ENCODE results near the gene MUL1. TPM values are rescaled to one million over a fixed set of nuclear protein-coding genes. Genes with fewer than 3 reads are reported as not detected.

MUL1 gene
- total and polyA plus RNA-seq, 2 donors (not counting 1 experiment from before 2014, with no cell fraction given): 25.7 to 26.9 TPM

- DNase-seq (ENCODE audit: low read depth in 2 of 2): peak in 1 of 2 donors; percentile 44
- H3K27ac ChIP-seq (ENCODE audit: insufficient read depth, low read length): no peak overlapping the region
- no peaks in the 10 kb centered on the region for H3K27me3 ChIP-seq (ENCODE audit: control insufficient read depth, insufficient read depth, low read length)
- no peaks in the 10 kb centered on the region for H3K9me3 ChIP-seq (ENCODE audit: control insufficient read depth, insufficient read depth, low read depth, low read length)
- no peaks in the 10 kb centered on the region for H4K20me1 ChIP-seq (ENCODE audit: control insufficient read depth, extremely low read depth, insufficient read depth, low read length)
- H3K4me2 ChIP-seq (ENCODE audit: extremely low read depth, insufficient read depth, low read length): no peak overlapping the region
- H3K36me3 ChIP-seq (ENCODE audit: control insufficient read depth, insufficient read depth, low read length): no peaks in the 10 kb centered on the region
- H2AFZ ChIP-seq (ENCODE audit: low read length): no peak overlapping the region
- peaks cover 28% of the 10 kb centered on the region for H3K4me1 ChIP-seq (ENCODE audit: control insufficient read depth, extremely low read depth, insufficient read depth, low read length)
- no peak overlapping the region for H3K4me3 ChIP-seq (replicated peaks in 1 of 4; ENCODE audit: control extremely low read depth in 1 of 4, insufficient read depth in 1 of 4, low read depth in 3 of 4, low read length in 4 of 4)
- H3K79me2 ChIP-seq (ENCODE audit: control insufficient read depth, insufficient read depth, low read length): no peaks in the 10 kb centered on the region
- H3K9ac ChIP-seq (ENCODE audit: insufficient read depth, low read length): no peak overlapping the region
- TF ChIP-seq CTCF (conservative IDR thresholded peaks at IDR 0.05 in 1 of 2, IDR thresholded peaks at IDR 0.05 in 1 of 2; ENCODE audit: low read depth in 1 of 2, low read length in 2 of 2): no peak
Observed at GRCh38 chr1:20474333-20474975, 33.5 kb downstream of the MUL1 start.

- Histone ChIP-seq H4K20me1 (ENCODE audit: control insufficient read depth, extremely low read depth, insufficient read depth, low read length) (no peaks in the 10 kb centered on the region), H2AFZ (ENCODE audit: low read length) (no peak overlapping the region), H3K27ac (ENCODE audit: insufficient read depth, low read length) (no peak overlapping the region), H3K9me3 (ENCODE audit: control insufficient read depth, insufficient read depth, low read depth, low read length) (no peaks in the 10 kb centered on the region), H3K27me3 (ENCODE audit: control insufficient read depth, insufficient read depth, low read length) (peaks cover 2% of the 10 kb centered on the region), H3K4me2 (ENCODE audit: extremely low read depth, insufficient read depth, low read length) (no peak overlapping the region), H3K36me3 (ENCODE audit: control insufficient read depth, insufficient read depth, low read length) (no peaks in the 10 kb centered on the region), H3K79me2 (ENCODE audit: control insufficient read depth, insufficient read depth, low read length) (no peaks in the 10 kb centered on the region), H3K4me1 (ENCODE audit: control insufficient read depth, extremely low read depth, insufficient read depth, low read length) (peaks cover 27% of the 10 kb centered on the region), H3K9ac (ENCODE audit: insufficient read depth, low read length) (no peak overlapping the region), H3K4me3 (replicated peaks in 1 of 4; ENCODE audit: control extremely low read depth in 1 of 4, insufficient read depth in 1 of 4, low read depth in 3 of 4, low read length in 4 of 4) (no peak overlapping the region)
- DNase-seq (ENCODE audit: low read depth in 2 of 2): no peak
- TF ChIP-seq CTCF (conservative IDR thresholded peaks at IDR 0.05 in 1 of 2, IDR thresholded peaks at IDR 0.05 in 1 of 2; ENCODE audit: low read depth in 1 of 2, low read length in 2 of 2) (no peak), EZH2 (IDR thresholded peaks at IDR 0.05; ENCODE audit: low read length, missing control alignments) (no peak)
Observed at GRCh38 chr1:20473894-20474293, 34.1 kb downstream of the MUL1 start.

- Histone ChIP-seq H3K4me3 (replicated peaks in 1 of 4; ENCODE audit: control extremely low read depth in 1 of 4, insufficient read depth in 1 of 4, low read depth in 3 of 4, low read length in 4 of 4) (no peak overlapping the region), H4K20me1 (ENCODE audit: control insufficient read depth, extremely low read depth, insufficient read depth, low read length) (no peaks in the 10 kb centered on the region), H3K27ac (ENCODE audit: insufficient read depth, low read length) (no peak overlapping the region), H3K9me3 (ENCODE audit: control insufficient read depth, insufficient read depth, low read depth, low read length) (no peaks in the 10 kb centered on the region), H3K9ac (ENCODE audit: insufficient read depth, low read length) (no peak overlapping the region), H3K36me3 (ENCODE audit: control insufficient read depth, insufficient read depth, low read length) (no peaks in the 10 kb centered on the region), H3K4me1 (ENCODE audit: control insufficient read depth, extremely low read depth, insufficient read depth, low read length) (peaks cover 21% of the 10 kb centered on the region), H3K4me2 (ENCODE audit: extremely low read depth, insufficient read depth, low read length) (peak overlapping the region; percentile 36), H2AFZ (ENCODE audit: low read length) (no peak overlapping the region), H3K27me3 (ENCODE audit: control insufficient read depth, insufficient read depth, low read length) (peaks cover 7% of the 10 kb centered on the region), H3K79me2 (ENCODE audit: control insufficient read depth, insufficient read depth, low read length) (no peaks in the 10 kb centered on the region)
- DNase-seq (ENCODE audit: low read depth in 2 of 2): peak; percentile 38 to 67
- TF ChIP-seq EZH2 (IDR thresholded peaks at IDR 0.05; ENCODE audit: low read length, missing control alignments): no peak
- no peak for TF ChIP-seq CTCF (conservative IDR thresholded peaks at IDR 0.05 in 1 of 2, IDR thresholded peaks at IDR 0.05 in 1 of 2; ENCODE audit: low read depth in 1 of 2, low read length in 2 of 2)
Observed at GRCh38 chr1:20472860-20473711, 34.9 kb downstream of the MUL1 start.

Data from fibroblast of lung (primary cell).